ENCODE measurements around the gene PRDM16. TPM values are rescaled to one million over a fixed set of nuclear protein-coding genes. Genes with fewer than 3 reads are reported as not detected.

The PRDM16 gene
- polyA plus RNA-seq, 1 donor from 2014 or later: 0.21 TPM

DNA sequence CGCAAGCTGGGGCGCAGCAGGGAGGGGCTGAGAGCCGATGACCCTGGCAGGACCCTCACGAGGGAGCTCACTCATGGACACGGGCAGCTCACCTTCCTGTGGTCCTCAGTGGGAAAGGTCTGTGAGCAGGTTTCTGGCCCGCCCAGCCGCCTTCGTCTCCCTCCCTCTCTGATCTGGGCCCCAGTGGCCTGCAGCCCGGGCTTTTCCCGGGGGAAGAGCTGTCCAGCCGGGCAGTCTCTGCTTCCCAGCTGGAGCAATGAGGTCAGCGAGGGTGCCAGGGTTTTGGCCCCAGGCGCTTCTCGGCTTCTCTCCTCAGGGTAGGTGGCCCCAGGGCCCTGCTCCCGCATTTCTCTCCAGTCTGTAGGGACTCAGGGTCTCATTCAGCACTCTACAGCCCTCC, 363.3 kb downstream of the PRDM16 start:
- Histone ChIP-seq H3K27ac (ENCODE audit: low read length) (no peak overlapping the region), H3K9ac (ENCODE audit: low read length) (no peak overlapping the region), H3K9me2 (ENCODE audit: insufficient read depth, low read length) (no peaks in the 10 kb centered on the region), H3K36me3 (ENCODE audit: insufficient read depth, low read length) (no peaks in the 10 kb centered on the region), H3K4me2 (ENCODE audit: low read length) (no peak overlapping the region), H3K9me3 (ENCODE audit: low read length) (no peaks in the 10 kb centered on the region), H3F3A (ENCODE audit: insufficient read depth, low read length, poor library complexity, severe bottlenecking) (no peaks in the 10 kb centered on the region), H3K79me2 (replicated peaks; ENCODE audit: insufficient read depth, low read length) (no peaks in the 10 kb centered on the region), H2AFZ (ENCODE audit: low read depth, low read length) (no peak overlapping the region), H4K20me1 (ENCODE audit: insufficient read depth) (no peaks in the 10 kb centered on the region), H3K4me3 (ENCODE audit: low read length) (no peak overlapping the region), H3K27me3 (ENCODE audit: insufficient read depth, low read depth, low read length) (no peaks in the 10 kb centered on the region)
- TF ChIP-seq POLR2AphosphoS5 (IDR thresholded peaks at IDR 0.05) (no peak), SMC3 (conservative IDR thresholded peaks at IDR 0.05; ENCODE audit: poor library complexity) (no peak), RAD21 (conservative IDR thresholded peaks at IDR 0.05) (no peak), CTCF (IDR thresholded peaks at IDR 0.05; ENCODE audit: poor library complexity, severe bottlenecking) (no peak), EP300 (conservative IDR thresholded peaks at IDR 0.05; ENCODE audit: poor library complexity, severe bottlenecking) (no peak), MXI1 (conservative IDR thresholded peaks at IDR 0.05; ENCODE audit: poor library complexity, severe bottlenecking) (no peak), TAF1 (IDR thresholded peaks at IDR 0.05; ENCODE audit: low read depth) (no peak), EZH2 (IDR thresholded peaks at IDR 0.05; ENCODE audit: borderline replicate concordance, insufficient read depth, low read length, poor library complexity, severe bottlenecking) (no peak)
- TF ChIP-seq, protein P1, sequence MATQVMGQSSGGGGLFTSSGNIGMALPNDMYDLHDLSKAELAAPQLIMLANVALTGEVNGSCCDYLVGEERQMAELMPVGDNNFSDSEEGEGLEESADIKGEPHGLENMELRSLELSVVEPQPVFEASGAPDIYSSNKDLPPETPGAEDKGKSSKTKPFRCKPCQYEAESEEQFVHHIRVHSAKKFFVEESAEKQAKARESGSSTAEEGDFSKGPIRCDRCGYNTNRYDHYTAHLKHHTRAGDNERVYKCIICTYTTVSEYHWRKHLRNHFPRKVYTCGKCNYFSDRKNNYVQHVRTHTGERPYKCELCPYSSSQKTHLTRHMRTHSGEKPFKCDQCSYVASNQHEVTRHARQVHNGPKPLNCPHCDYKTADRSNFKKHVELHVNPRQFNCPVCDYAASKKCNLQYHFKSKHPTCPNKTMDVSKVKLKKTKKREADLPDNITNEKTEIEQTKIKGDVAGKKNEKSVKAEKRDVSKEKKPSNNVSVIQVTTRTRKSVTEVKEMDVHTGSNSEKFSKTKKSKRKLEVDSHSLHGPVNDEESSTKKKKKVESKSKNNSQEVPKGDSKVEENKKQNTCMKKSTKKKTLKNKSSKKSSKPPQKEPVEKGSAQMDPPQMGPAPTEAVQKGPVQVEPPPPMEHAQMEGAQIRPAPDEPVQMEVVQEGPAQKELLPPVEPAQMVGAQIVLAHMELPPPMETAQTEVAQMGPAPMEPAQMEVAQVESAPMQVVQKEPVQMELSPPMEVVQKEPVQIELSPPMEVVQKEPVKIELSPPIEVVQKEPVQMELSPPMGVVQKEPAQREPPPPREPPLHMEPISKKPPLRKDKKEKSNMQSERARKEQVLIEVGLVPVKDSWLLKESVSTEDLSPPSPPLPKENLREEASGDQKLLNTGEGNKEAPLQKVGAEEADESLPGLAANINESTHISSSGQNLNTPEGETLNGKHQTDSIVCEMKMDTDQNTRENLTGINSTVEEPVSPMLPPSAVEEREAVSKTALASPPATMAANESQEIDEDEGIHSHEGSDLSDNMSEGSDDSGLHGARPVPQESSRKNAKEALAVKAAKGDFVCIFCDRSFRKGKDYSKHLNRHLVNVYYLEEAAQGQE (IDR thresholded peaks at IDR 0.05; ENCODE audit: borderline replicate concordance): no peak

DNA sequence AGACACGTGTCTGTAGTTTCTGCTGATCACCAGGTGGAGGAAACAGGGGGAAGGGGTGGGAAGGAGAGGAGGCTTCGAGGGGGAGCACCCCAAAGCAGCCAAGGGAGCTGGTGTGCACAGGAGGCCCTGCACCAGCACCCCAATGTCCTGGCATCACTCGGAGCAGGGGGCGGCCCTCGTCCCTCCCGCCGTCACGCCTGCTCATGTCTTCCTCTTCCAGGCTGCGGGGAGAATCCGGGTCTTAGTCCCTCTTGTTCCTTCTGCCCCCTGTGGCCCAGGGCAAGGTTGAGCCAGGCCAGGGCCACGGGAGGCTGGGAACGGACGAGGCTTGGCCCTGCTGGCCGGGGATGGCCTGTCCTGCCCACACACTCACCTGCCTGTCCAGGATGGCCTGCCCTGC, 364.1 kb downstream of the PRDM16 start:
- Histone ChIP-seq H3K27ac (ENCODE audit: low read length) (no peak overlapping the region), H3K79me2 (replicated peaks; ENCODE audit: insufficient read depth, low read length) (no peaks in the 10 kb centered on the region), H3F3A (ENCODE audit: insufficient read depth, low read length, poor library complexity, severe bottlenecking) (no peaks in the 10 kb centered on the region), H3K36me3 (ENCODE audit: insufficient read depth, low read length) (no peaks in the 10 kb centered on the region), H3K9me3 (ENCODE audit: low read length) (no peaks in the 10 kb centered on the region), H3K27me3 (ENCODE audit: insufficient read depth, low read depth, low read length) (no peaks in the 10 kb centered on the region), H4K20me1 (ENCODE audit: insufficient read depth) (no peaks in the 10 kb centered on the region), H3K4me3 (ENCODE audit: low read length) (no peak overlapping the region), H3K9ac (ENCODE audit: low read length) (no peak overlapping the region), H2AFZ (ENCODE audit: low read depth, low read length) (no peak overlapping the region), H3K4me2 (ENCODE audit: low read length) (no peak overlapping the region), H3K9me2 (ENCODE audit: insufficient read depth, low read length) (no peaks in the 10 kb centered on the region)
- TF ChIP-seq, protein P1 (IDR thresholded peaks at IDR 0.05; ENCODE audit: borderline replicate concordance): no peak
- TF ChIP-seq MXI1 (conservative IDR thresholded peaks at IDR 0.05; ENCODE audit: poor library complexity, severe bottlenecking) (no peak), SMC3 (conservative IDR thresholded peaks at IDR 0.05; ENCODE audit: poor library complexity) (no peak), EP300 (conservative IDR thresholded peaks at IDR 0.05; ENCODE audit: poor library complexity, severe bottlenecking) (no peak)

Data from neural cell (in vitro differentiated cells).